Endometrial microvascular endothelial cells (primary cell): ENCODE results near the gene LSAMP. TPM values are rescaled to one million over a fixed set of nuclear protein-coding genes. Genes with fewer than 3 reads are reported as not detected.

ENCODE experiments used
- in situ Hi-C: cut with HindIII; loops from 2 replicates; pipeline ENCODE4 v1.10.0; 2017; ENCODE audit warnings: low sequenced_read_pairs, low pct_unique_long_range_greater_than_20kb; ENCODE audit errors: inconsistent ontology term
- total RNA-seq: library from RNA; depleted of rRNA; stranded (reverse); fragments of >200 nt; gene quantifications from one replicate; pipeline ENCODE4 v1.2.3, GENCODE V29; 2015; ENCODE audit errors: inconsistent ontology term

LSAMP gene
- total RNA-seq, 1 donor from 2014 or later, result not detected

DNA sequence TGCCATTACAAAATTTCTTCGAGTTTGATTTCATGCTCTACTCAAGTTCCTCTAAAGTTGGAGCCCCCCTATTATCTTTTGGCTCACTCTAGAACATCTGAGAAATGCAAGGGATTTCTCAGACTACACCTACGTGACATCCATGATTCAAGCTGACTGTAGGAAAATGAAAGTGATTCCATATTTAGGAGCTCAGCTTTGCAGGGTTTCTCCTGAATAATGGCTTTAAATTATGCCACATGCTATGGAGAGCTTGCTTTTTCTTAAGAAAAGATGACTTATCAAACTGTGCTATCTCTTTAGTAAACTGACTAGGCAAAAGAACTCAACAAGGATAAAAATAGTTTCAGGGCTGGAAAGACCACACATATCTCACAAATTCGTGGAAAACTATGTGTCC lies 292.1 kb downstream of the LSAMP start:
- in situ Hi-C loops, result no loop called here

- in situ Hi-C loops, result no loop called here
Measured at GRCh38 chr3:116150655-116151167, 294.6 kb downstream of the LSAMP start.

- in situ Hi-C loops, result no loop called here
Measured at GRCh38 chr3:116148881-116149851, 296.1 kb downstream of the LSAMP start.

GRCh38 chr3:116145613-116146012 lies 299.7 kb downstream of the LSAMP start:
- in situ Hi-C loops, result no loop called here

DNA sequence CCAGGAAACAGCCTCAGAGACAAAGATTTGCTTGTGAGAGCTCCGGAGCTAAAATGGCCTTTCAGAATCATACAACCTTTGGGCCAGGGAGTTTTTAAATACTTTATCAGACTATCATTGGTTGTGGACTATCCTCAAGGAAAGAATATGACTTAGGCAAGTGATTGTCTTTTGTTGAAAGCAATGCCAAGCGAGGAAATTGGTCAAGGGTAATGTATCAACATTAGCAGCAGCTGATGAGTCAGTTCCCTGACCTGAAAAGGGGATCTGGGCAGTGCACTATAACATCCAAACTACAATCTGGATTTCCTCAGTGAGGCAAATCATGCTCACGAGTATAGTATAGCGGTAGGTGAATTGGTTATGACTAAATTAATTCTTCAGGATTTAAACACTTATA lies 303.6 kb downstream of the LSAMP start:
- in situ Hi-C loops, result no loop called here

DNA sequence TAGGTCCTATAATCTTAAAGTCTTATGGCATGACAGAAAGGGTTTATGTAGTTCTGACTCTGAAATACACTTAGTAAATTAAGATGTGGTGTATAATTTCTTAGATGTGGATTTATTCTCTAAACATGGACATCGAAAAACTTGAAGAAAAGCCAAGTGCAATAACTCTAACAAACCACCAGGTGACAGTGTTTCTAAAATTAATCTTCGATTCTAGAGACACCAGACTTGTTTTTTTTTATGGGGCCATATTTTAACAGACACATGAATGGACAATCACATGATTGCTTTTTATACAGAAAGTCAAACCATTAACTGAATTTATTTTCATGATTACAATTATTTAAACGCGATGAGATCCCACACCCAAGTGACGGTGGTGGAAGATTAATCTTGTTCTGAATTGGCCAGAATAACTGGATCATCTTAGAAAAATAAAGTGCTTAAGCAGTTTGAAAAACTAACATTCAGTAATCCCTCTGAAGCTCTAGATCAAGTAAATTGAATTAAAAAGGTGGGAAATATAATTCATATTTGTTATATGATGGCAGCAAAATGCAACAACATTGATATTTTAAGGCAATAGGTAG lies 305.1 kb downstream of the LSAMP start:
- in situ Hi-C loops, result no loop called here

DNA sequence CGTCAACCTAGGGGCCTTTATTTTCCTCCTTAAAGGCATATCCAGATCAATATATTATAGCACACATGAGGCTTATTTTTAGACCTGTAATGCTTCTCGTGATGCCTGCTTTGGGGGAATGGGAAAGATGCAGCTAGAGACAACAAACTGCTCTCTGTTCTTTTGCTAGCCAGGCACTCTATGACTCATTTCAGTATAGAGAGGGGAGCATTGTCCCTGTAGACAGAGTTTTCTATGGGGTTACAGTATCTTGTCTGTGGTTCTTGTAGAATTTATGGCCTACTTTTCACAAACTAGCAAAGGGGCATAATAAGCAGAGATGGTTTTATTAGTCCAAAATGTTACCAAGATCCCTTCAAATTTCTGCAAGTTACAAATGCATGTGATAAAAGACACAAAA lies 305.6 kb downstream of the LSAMP start:
- in situ Hi-C loops, result no loop called here

- in situ Hi-C loops, result no loop called here
Measured at GRCh38 chr3:116135457-116136085, 309.7 kb downstream of the LSAMP start.

DNA sequence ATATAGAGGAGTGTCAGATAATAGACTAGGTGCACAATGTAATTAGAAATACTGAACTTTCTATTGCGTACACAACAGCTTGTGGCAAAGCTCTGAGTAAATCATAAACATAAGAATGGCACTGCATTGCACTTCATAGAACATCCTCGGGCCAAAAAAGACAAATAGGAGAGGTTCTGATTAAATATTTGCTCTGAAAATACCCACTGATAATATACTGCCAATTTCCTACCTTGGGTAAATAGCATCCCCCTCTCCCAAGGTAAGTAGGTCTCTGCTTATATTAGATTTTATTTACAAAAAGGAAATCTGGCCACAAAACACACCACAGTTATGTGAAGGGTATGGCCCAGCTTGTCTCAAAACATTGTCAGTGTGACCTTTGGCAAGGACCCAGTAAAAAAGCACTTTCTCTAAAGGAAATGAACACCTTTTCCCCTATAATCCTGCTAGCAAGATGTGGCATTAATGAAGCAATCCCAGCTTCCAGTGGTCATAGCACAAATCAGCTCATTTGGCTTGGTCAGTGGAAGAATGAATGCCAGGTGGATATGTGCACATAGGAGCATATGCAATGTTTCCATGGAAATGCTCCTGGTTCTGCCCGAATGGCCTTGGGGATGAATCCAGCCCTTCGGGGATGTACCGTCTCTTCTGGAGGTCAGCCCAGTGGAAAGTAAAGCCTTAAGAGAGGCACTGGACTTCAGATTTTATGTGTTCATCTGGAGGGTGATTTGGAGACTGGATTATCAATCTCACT lies 315.9 kb downstream of the LSAMP start:
- in situ Hi-C loops, result no loop called here

- in situ Hi-C loops, result no loop called here
Measured at GRCh38 chr3:116127464-116127863, 317.8 kb downstream of the LSAMP start.

GRCh38 chr3:116124166-116124565 lies 321.1 kb downstream of the LSAMP start:
- in situ Hi-C loops, result no loop called here

- in situ Hi-C loops, result no loop called here
Measured at GRCh38 chr3:116118475-116119169, 326.7 kb downstream of the LSAMP start.

- in situ Hi-C loops, result no loop called here
Measured at GRCh38 chr3:116114586-116114985, 330.7 kb downstream of the LSAMP start.

- in situ Hi-C loops, result no loop called here
Measured at GRCh38 chr3:116112696-116113095, 332.6 kb downstream of the LSAMP start.

DNA sequence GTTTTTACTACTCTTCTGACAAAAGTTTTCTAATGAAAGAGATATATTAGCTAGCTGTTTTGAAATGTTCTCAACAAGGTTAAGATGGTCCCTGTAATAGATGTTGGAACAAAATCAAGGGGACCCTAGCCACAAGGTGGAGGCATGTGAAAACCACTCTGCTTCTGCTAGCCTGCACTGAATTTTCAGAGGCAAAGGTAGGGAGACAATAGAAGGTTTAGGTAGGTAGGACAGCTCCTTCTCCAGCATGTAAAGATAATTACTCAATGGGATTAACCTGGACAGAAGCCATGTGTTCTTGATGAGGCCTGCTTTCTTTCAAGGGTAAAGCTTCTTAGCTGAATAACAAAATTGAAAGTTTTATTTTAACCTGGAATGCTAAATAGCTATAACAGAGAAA lies 333.5 kb downstream of the LSAMP start:
- in situ Hi-C loops, result no loop called here

DNA sequence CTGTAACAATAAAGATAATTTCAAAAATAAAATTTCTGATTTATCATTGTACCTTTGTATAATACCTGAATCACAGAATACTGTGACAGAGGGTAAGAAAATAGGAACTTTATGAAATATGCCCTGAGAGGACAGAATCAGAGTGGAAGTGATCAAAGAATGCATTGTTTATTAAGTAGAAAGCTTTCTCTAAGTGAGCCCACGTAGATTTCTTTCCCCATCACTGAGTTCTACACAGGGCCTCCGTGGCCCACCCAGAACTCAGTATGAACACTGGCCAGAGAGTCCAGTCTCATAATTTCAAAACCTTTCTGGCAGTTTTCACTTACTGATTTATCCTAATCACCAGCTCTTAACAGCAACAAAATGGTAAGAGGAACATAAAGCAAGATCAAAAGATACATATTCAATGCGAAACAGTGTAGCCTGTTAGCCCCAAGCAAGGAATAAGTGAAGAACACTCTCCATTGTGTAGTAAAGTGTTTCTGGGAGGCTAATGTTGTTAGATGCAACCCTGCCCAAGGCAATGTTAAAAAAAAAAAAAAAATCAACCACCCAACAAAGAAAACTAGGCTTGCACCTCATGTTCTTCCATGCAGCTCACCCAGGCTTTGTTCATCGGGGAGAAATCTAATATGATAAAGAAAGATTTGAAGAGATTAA lies 341.3 kb downstream of the LSAMP start:
- in situ Hi-C loops, result no loop called here

GRCh38 chr3:116102037-116102436 lies 343.2 kb downstream of the LSAMP start:
- in situ Hi-C loops, result no loop called here

GRCh38 chr3:116097226-116097625 lies 348.1 kb downstream of the LSAMP start:
- in situ Hi-C loops, result no loop called here
